Adrenal gland (tissue), 5 donors: ENCODE results near the gene DSTYK.

Experiments
- POLR2A ChIP-seq, 2 donors: fragments of 450-650 bp; IDR thresholded peaks; one replicate each; pipeline ENCODE4 v1.6.1; 2017; ENCODE audit warnings: antibody characterized with exemption in 2 of 2, mild to moderate bottlenecking in 2 of 2, moderate library complexity in 1 of 2
- TF ChIP-seq, protein P1 (sequence below), 6 experiments: fragments of 450-650 bp in 4 of 6; fragments of 200-600 bp in 2 of 6; sonication (generic) in 1 of 6; IDR thresholded peaks; 1 replicate in 5 of 6; 2 replicates in 1 of 6; pipeline versions ENCODE4 v1.5.1 to v1.8.0; 2016 to 2021; ENCODE audit warnings: antibody characterized with exemption in 6 of 6, mild to moderate bottlenecking in 2 of 6, moderate library complexity in 1 of 6
- donor health status: DM: no; HTN: no; CAD: no.

GRCh38 chr1:205232127-205232820, 20.8 kb upstream of the DSTYK start:
- TF ChIP-seq, protein P1, sequence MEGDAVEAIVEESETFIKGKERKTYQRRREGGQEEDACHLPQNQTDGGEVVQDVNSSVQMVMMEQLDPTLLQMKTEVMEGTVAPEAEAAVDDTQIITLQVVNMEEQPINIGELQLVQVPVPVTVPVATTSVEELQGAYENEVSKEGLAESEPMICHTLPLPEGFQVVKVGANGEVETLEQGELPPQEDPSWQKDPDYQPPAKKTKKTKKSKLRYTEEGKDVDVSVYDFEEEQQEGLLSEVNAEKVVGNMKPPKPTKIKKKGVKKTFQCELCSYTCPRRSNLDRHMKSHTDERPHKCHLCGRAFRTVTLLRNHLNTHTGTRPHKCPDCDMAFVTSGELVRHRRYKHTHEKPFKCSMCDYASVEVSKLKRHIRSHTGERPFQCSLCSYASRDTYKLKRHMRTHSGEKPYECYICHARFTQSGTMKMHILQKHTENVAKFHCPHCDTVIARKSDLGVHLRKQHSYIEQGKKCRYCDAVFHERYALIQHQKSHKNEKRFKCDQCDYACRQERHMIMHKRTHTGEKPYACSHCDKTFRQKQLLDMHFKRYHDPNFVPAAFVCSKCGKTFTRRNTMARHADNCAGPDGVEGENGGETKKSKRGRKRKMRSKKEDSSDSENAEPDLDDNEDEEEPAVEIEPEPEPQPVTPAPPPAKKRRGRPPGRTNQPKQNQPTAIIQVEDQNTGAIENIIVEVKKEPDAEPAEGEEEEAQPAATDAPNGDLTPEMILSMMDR (IDR thresholded peaks at IDR 0.05) = no peak
- no peak for TF ChIP-seq POLR2A (IDR thresholded peaks at IDR 0.05)
